CD4-positive, alpha-beta T cell treated with Interferon gamma for 1 hour (primary cell): ENCODE data around the gene CAGE1.
"Not testable (repeated sequence)": the region's sequence is repeated elsewhere in the genome, so short reads cannot be mapped to it uniquely, and the experiment has no call there.

Experiments used
- DNase-seq: peaks from one replicate; pipeline ENCODE4 v3.0.0-alpha.2; 2020

The CAGE1 gene

DNA sequence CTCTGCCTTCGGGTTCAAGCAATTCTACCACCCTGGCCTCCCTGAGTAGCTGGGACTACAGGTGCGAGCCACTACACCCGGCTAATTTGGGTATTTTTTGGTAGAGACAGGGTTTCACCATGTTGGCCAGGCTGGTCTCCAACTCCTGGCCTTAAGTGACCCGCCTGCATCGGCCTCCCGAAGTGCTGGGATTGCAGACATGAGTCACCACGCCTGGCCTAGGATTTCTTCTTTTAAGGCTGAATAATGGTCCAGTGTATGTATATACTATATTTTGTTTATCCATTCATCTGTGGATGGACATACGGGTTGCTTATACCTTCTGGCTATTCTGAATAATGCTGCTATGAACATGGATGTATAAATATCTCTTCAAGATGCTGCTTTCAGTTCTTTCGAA lies 17.2 kb upstream of the CAGE1 start:
- DNase-seq, result no peak

DNA sequence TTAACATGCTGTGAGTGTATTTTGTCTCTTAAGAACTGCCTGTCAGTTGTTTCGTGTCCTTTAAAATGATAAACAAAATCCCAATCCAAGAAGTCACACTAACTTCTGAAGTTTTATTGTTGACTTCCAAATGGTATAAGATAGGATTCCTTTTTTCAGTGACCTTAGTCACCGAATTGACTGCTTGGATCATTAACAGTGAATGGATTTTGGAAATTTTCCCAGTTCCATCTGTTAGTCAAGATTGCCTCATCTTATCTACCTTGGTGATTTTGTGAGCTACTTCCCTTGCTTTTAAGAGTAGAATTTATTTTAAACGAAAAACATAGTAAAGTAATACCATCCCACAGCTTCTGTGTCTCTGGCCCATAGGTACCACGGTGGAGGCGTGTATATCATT lies 15.0 kb upstream of the CAGE1 start:
- DNase-seq, result no peak

DNA sequence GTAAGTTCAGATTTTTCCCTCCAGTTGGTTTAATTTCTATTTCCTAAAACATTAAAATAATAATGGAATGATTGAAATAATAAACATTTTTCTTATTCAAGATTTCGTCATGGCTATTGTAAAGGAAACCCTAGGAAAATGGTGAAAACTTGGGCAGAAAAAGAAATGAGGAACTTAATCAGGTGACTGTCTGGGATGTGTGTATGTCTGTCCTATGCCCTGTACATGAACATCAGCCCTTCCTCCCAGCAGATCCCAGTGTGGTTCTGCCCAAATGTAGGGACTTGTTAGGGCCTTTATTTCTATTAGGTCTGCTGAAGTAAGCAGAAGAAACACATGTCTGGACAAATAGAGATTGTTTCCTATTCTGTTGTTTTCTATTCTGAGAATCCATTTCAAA lies 13.2 kb upstream of the CAGE1 start:
- no peak for DNase-seq

DNA sequence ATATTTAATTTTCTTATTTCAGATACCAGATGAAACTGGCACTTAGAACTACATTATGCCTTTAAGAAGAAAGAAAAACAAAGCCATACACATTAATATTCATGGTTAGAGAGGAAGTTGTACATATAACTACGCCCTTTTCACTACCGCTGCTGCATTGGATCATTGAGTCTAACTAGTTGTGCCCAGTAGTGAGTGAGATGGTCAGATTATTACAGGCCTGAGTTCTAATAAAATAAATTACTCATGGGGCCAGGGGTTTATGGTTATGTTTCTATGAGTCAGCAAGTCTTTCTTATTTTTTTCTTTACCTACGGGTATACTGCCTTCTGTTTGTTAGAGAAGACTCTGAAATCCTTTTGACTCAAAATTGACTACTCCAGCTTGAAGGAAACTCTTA lies 11.5 kb upstream of the CAGE1 start:
- DNase-seq, result no peak

DNA sequence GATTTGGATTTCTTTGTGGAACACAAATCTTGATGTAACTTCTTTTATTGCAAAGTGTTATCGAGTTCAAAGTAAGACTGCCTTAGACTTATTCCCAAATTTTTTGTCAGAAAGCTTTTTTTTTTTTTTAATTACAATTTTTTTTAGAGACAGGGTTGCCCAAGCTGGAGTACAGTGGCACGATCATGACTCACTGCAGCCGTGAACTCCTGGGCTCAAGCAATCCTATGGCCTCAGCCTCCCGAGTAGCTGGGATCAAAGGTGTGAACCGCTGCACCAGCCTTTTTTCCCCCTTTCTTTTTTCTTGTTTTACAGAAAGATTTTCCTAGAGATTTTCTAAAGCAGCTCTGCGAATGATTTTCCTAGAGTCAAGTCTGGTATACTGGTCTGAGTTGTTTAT lies 2.9 kb upstream of the CAGE1 start:
- DNase-seq, result no peak

DNA sequence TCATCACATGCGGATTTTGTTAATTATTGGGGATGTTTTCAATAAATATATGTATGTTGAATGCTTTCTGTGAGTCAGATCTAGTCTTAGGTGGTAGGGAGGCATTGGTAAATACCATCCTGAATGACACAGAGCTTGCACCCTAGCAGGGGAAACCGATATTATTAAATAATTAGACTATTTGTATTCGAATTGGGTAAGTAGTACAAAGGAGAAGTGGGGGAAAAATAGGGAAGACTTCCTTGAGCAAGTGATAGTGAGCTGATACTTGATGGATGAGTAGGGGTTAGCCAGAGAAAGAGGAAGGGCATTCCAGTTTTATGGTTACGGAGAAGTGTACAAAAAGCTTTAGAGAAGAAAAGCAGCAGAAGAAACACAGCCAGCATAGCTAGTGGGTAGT lies 1.6 kb upstream of the CAGE1 start:
- DNase-seq, result no peak

DNA sequence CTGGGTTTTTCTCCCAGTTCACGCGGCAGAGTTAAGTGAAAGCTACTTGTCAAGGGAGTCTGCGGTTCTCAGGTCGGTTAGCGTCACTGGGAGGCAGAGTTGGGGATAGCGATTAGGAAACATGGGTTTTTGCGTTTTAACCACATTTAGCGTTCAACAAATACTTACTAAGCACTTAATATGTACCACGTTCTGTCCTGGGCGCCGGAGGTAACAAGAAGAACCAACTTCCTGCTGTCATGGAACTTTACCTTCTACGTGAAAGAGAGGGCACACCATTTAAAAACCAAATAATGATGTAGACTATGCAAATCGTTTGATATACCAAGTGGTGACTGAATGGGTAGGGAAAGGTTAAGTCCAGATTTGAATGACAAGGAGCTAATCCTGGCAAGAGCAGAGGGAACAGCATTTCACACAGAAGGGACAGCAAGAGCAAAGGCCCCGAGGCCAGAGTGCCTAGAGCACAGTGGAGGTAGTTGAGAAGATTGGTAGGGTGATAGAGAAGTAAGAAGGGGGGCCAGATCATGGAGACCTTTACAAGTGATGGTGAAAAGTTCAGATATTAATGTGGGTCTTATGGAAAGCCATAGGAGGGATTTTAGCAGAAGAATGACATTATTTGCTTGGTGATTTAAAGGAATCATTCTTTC lies 810 bp upstream of the CAGE1 start:
- no peak for DNase-seq

DNA sequence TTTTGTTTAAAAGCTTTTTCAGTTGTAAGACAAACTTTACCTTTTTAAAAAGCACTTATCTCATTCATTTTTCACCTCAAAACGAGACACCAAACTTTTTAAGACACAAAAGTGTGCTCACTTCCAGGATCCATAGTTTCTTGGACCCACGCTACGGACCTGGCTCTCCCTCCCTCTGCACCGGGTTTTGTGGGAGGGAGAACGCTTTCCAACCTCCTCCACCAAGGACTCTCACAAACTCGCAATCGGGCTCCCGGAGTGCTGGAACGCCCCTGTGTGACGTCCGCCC lies 436 bp downstream of the CAGE1 start:
- no peak for DNase-seq

DNA sequence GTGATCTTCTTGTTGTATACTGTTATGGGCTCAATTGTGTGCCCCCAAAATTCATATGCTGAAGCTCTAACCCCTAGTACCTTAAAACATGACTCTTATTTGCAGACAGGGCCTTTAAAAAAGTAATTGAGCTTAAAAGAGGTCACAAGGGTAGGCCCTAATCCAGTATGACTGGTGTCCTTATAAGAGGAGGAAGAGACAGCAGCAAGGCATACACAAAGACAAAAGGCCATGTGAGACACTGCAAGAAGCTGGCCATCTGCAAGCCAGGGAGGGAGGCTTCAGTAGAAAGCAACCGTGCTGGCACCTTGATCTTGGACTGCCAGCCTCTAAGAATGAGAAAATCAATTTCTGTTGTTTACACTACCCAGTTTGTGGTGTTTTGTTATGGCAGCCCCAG lies 8.4 kb downstream of the CAGE1 start:
- DNase-seq, result no peak

DNA sequence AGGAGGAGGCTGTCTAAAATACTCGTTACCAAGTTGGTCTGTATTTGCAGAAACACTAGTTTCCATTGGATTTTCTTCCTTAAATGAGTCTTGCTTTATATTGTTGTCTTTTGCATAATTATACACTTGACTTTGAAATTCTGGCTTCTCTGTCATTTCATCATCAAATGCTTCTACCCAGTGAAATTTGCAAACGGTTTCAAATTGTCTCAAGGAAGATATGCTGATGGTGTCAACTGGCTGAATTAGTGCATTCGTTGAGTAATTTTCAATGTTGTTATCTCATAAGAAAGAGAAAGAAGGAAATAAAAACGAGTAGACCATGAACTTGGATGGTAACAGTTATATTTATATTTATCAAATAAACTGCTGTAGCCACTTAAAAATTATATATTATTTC lies 10.8 kb downstream of the CAGE1 start:
- no peak for DNase-seq

DNA sequence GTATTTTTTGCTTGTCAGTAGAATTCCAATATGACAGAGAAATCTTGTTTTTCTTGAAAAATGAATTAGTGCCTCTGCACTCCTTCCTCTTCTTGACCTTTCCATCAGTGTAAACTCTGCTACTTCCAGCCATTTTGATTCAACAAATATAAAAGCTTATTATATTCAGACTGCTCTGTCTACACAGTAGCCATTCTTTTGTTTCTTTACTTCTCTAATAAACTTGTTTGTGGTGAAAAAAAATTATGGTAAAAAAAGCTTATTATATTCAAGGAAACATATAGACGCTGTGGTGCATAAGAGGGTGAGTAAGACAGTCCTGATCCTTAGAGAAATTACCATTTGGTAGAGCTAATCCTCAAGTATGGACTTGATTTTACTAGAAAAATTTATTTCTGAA lies 11.6 kb downstream of the CAGE1 start:
- DNase-seq, result no peak

DNA sequence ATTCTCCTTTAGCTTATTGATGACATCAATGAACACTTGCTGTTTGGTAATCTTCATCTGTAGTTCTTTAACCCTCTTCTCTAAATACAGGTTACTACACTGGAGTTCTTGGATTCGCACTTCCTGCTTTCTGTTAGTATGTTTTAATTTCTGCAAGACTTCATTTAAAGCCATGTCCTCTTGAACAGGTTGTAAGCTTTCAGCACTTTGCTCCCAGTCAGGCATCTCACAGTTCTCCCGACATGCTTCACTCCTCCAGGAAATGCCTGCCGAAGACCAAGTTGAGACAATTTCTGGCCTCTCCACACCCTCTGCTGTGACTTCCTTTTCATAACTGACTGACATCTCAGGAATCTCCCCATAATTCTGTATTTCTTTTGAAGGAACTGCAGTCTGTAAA lies 15.8 kb downstream of the CAGE1 start:
- DNase-seq, result no peak

DNA sequence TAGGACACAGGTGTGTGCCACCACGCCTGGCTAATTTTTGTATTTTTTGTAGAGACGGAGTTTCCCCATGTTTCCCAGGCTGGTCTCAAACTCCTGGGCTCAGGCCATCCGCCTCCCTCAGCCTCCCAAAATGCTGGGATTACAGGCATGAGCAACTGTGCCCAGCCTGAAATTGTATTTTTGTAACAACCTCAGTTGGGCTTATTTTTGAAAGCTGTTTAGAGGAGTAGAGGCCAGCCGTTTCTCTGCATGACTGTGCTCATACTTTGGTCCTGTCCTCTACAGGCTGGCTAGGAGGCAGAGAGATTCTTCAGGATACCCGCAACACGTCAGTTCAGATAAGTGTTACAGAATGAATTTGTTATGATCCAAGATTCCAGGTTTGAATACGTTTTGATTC lies 22.1 kb downstream of the CAGE1 start:
- DNase-seq, result no peak

DNA sequence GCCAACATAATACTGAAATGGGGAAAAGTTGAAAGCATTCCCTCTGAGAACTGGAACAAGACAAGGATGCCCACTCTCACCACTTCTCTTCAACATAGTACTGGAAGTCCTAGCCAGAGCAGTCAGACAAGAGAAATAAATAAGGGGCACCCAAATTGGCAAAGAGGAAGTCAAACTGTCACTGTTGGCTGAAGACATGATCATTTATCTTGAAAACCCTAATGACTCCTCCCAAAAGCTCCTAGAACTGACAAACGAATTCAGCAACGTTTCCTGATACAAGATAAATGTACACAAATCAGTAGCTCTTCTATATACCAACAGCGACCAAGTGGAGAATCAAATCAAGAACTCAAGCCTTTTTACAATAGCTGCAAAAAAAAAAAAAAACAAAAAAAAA lies 37.6 kb downstream of the CAGE1 start:
- DNase-seq, result not testable (repeated sequence)

DNA sequence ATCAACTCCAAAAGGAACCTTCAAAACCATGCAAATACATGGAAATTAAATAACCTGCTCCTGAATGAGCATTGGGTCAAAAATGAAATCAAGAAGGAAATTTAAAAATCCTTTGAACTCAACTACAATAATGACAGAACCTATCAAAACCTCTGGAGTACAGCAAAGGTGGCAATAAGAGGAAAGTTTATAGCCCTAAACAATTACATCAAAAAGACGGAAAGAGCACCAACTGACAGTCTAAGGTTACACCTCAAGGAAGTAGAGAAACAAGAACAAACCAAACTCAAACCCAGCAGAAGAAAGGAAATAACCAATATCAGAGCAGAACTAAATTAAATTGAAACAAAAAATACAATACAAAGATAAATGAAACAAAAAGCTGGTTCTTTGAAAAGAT lies 39.0 kb downstream of the CAGE1 start:
- not testable (repeated sequence) for DNase-seq

DNA sequence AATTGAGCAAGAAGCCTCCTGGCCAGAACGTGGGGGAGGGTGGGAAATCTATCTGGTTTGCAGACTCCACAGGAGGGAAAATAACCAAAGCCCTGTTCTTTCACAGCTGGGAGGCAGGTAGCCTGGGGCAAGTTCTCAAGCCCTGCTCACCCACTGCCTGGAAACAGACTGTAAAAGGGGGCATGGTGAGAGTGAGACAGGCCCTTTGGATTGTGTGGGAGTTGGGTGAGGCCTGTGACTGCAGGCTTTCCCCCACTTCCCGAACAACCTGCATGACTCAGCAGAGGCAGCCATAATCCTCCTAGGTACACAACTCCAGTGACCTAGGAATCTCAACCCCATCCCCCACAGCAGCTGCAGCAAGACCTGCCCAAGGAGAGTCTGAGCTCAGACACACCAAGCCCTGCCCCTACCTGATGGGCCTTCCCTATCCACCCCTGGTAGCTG lies 42.0 kb downstream of the CAGE1 start:
- DNase-seq, result not testable (repeated sequence)

DNA sequence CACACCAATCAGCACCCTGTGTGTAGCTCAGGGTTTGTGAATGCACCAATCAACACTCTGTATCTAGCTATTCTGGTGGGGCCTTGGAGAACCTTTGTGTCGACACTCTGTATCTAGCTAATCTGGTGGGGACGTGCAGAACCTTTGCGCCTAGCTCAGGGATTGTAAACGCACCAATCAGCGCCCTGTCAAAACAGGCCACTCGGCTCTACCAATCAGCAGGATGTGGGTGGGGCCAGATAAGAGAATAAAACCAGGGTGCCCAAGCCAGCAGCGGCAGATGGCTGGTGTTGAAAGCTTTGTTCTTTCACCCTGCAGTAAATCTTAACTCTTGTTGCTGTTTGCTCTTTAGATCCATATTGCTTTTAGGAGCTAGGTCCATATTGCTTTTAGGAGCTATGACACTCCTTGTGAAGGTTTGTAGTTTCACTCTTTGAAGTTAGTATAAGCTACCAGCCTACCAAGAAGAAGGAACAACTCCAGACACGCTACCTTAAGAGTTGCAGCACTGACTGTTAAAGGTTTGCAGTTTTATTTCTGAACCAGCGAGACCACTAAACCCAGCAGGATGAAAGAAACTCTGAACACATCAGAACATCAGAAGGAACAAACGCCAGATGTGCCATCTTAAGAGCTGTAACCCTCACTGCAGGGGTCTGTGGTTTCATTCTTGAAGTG lies 44.6 kb downstream of the CAGE1 start:
- DNase-seq, result not testable (repeated sequence)

DNA sequence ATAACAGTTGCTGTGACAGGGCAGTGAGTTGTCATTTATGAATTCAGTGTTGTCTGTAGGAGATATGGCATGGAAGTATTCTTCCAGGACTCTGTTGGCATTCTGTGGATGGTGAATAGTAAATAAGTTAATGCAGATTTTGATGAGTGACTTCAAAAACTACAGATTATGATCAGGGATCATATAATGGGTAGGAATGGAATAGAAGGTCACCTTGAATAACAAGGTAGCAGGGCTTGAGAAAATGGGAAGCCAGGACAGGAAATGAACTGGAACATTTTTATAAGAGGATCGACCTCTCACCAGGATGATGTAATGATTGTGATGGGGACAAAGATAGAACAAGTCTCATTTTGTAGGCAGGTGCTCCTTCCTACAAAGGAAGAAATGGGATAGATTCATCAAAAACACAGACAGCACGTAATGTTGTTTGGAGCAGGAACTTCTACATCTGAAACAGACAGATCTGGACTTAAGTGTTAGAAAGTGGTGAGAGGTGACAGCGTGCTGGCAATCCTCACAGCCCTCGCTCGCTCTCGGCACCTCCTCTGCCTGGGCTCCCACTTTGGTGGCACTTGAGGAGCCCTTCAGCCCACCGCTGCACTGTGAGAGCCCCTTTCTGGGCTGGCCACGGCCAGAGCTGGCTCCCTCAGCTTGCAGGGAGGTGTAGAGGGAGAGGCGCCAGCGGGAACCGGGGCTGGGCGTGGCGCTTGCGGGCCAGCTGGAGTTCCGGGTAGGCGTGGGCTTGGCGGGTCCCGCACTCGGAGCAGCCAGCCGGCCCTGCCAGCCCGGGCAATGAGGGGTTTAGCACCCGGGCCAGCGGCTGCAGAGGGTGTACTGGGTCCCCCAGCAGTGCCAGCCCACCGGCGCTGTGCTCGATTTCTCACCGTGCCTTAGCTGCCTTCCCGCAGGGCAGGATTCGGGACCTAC lies 45.7 kb downstream of the CAGE1 start:
- no peak for DNase-seq

DNA sequence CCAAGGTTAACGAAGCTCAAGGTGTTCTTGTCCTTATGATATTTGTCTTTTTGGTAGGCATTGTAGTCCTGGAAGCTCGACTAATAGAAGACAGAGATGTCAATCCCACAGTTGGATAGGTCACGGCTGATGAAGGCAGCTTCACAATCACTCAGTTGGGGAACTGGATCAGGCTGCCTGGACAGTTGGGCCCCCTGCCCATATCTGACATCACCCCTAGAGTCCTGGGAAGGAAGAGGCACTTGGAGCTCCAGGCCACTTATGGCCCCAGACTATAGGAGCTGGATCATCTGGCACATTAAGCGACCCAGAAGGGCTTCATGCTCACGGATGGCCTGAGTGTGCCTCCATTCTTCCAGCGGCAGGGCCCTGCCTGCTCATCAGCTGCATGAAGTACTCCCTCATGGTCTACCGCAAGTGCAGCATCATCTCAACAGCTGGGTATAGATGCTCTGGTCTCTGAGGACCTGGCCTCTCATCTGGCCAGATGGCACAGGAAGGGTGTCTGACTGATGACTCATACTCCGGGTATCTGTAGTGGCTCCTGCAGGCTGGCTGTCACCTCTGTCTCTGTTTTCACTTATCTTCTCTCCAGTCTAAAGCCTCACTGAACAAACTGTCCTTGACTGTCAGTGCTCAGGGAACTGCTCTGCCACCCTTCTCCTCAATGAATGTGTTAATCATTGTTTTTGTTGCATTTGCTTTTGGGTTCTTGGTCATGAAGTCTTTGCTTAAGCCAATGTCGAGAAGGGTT lies 47.4 kb downstream of the CAGE1 start:
- DNase-seq, result no peak

DNA sequence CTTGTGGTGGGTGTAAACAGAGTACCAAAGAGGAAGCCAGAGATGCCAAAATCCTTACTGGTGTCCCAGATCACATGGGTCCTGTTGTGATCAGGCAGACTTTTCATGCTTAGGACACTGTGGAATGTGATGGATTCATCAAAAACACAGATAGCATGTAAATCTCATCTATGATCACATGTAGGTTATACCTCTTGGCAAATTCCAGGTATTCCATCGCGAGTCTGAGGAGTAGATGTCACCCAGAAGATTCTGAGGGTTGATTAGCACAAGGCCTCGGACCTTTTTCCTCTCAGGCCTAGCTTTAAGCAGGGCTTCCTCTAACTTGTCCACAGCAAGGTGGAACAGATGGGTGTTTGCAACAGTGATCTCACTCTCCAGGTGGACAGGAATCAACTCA lies 48.3 kb downstream of the CAGE1 start:
- DNase-seq, result no peak

DNA sequence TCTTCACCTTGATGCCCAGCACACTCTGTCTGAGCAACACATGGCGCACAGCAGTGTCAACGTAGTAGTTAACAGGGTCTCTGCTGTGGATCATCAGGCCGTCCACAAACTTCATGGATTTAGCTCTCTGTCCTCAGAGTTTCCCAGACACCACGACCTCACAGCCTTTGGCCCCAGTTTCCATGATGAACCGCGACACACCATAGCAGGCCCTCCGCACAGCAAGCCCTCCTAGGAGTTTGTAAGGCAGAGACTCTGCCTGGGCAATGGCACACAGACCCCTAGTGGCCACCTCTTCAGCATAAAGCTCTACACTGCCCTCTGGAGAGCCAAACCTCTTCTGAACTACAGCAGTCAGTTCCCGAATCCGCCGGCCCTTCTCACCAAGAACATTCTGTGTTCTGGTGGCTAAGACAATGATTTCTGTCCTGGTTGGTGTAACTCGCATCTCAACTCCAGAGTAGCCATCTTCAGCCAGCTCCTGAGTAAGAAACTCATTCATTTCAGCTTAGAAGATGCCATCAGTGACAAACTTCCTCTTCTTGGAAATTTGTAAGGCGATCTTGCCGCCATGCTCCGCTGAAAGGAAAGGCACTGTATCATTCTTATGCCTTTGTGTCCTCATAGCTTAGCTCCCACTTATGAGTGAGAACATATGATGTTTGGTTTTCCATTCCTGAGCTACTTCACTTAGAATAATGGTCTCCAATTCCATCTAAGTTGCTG lies 50.4 kb downstream of the CAGE1 start:
- DNase-seq, result not testable (repeated sequence)

DNA sequence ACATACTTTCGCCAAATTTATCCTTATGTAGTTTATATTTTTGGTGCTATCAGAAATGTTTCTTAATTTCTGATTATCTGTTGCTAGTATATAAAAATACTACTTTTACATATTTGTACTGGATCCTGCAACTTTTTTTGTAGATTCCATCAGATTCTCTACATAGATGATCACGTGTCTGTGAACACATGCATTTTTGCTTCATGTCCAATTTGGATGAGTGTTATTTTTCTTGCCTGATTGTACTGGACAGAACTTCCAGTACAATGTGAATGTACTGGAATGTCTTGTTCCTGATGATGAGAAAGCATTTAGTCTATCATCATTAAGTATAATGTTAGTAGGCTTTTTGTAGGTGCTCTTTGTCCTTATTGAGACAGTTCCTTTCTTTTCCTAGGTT lies 51.5 kb downstream of the CAGE1 start:
- DNase-seq, result no peak

DNA sequence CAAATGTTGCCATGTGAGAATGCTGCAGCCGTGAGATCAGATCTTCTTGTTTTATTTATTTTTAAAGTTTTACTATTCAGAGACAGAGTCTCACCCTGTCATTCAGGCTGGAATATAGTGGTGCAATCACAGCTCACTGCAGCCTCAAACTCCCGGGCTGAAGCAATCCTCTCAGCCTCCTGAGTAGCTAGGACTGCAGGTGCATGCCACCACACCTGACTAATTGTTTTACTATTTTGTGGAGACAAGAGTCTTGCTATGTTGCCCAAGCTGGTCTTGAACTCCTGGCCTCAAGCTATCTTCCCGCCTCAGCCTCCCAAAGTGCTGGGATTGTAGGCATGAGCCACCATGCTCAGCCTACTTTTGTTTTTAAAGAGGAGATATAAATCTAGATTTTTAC lies 54.0 kb downstream of the CAGE1 start:
- no peak for DNase-seq
